Lower lobe of right lung (tissue), 2 donors: ENCODE measurements around the gene PROC. TPM values are rescaled to one million over a fixed set of nuclear protein-coding genes. Genes with fewer than 3 reads are reported as not detected.
"Not testable (repeated sequence)": the region's sequence is repeated elsewhere in the genome, so short reads cannot be mapped to it uniquely, and the experiment has no call there.

Experiments
- ATAC-seq, 2 donors: fragments of 200-7000 bp; cut with Tn5 transposase; one replicate each; pipeline ENCODE4 v1.9.1; 2020 to 2022; ENCODE audit warnings: mild to moderate bottlenecking in 2 of 2, moderate library complexity in 2 of 2
- DNase-seq: peaks from one replicate; pipeline ENCODE4 v3.0.0-alpha.2; 2020
- H3K27ac ChIP-seq: fragments of 200-600 bp; one replicate; pipeline ENCODE4 v1.8.0; 2022
- H3K27me3 ChIP-seq: fragments of 200-600 bp; one replicate; pipeline ENCODE4 v1.8.0; 2022; ENCODE audit warnings: low read depth
- H3K36me3 ChIP-seq: fragments of 200-600 bp; one replicate; pipeline ENCODE4 v1.8.0; 2022; ENCODE audit warnings: mild to moderate bottlenecking
- H3K4me1 ChIP-seq: fragments of 200-600 bp; one replicate; pipeline ENCODE4 v1.8.0; 2022
- H3K4me3 ChIP-seq: fragments of 200-600 bp; one replicate; pipeline ENCODE4 v1.8.0; 2022; ENCODE audit warnings: mild to moderate bottlenecking
- H3K9me3 ChIP-seq: fragments of 200-600 bp; one replicate; pipeline ENCODE4 v1.8.0; 2022
- intact Hi-C: fragments of 100-400 bp; cut with DNase I; formaldehyde crosslinking; loops from one replicate; pipeline ENCODE4 v1.11.0; 2022
- total RNA-seq: library from RNA; stranded (reverse); fragmentation: NEBNext Ultra II Directional; extraction: Animal tissue kit (Norgen Biotek cat#: 25700); gene quantifications from one replicate; pipeline ENCODE4 v1.2.1, GENCODE V29; 2021
- TF ChIP-seq, protein P1 (sequence below): fragments of 200-600 bp; IDR thresholded peaks from one replicate; pipeline ENCODE4 v1.8.0; 2022; ENCODE audit warnings: antibody characterized with exemption, mild to moderate bottlenecking
- donor health status: DM: no; HTN: yes; CAD: no; lungs with severe emphysema.

PROC gene
- total RNA-seq, 1 donor from 2014 or later, result not detected

DNA sequence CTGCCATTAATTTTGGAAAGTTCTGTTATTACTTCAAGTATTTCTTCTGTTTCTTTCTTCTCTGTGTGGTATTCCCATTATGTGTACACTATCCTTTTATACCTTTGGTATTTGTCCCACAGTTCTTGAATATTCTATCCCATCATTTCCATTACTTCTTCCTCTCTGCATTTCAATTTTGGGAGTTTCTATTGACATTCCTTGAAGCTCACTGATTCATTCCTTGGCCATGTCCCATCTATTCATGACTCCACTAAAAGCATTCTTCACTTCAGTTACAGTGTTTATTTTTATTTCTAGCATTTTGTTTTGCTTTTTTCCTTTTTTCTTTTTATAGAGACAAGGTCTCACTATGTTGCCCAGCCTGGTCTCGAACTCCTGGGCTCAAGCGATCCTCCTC, 30.3 kb downstream of the PROC start:
- ATAC-seq (no peak), DNase-seq (no peak)
- Histone ChIP-seq H3K27ac (no peak overlapping the region), H3K36me3 (no peaks in the 10 kb centered on the region), H3K27me3 (no peaks in the 10 kb centered on the region), H3K9me3 (peaks cover 4% of the 10 kb centered on the region), H3K4me3 (no peak overlapping the region), H3K4me1 (no peaks in the 10 kb centered on the region)
- intact Hi-C loops, result no loop called here
- TF ChIP-seq, protein P1, sequence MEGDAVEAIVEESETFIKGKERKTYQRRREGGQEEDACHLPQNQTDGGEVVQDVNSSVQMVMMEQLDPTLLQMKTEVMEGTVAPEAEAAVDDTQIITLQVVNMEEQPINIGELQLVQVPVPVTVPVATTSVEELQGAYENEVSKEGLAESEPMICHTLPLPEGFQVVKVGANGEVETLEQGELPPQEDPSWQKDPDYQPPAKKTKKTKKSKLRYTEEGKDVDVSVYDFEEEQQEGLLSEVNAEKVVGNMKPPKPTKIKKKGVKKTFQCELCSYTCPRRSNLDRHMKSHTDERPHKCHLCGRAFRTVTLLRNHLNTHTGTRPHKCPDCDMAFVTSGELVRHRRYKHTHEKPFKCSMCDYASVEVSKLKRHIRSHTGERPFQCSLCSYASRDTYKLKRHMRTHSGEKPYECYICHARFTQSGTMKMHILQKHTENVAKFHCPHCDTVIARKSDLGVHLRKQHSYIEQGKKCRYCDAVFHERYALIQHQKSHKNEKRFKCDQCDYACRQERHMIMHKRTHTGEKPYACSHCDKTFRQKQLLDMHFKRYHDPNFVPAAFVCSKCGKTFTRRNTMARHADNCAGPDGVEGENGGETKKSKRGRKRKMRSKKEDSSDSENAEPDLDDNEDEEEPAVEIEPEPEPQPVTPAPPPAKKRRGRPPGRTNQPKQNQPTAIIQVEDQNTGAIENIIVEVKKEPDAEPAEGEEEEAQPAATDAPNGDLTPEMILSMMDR, result no peak

DNA sequence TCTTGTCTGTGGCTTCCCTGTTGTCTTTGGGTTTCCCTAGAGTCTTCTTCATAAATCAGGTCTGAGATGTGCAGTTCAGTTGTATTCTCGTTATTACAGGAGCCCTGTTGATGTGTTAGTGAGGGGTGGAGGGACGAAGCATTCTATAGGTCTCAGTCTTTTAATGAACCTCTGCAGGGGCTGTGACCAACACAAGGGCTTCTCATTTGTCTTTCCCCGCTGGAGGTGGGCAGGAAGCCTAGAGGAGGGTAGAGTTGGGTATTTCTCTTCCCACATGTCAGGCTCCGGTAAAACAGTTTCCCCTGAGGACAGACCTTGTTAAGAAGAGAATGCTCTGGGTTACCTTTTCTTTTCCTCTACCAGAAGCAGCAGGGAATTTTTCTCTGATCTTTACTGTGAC, 31.2 kb downstream of the PROC start:
- no peaks in the 10 kb centered on the region for H3K4me1 ChIP-seq
- ATAC-seq, result no peak
- peaks cover 4% of the 10 kb centered on the region for H3K9me3 ChIP-seq
- no peaks in the 10 kb centered on the region for H3K36me3 ChIP-seq
- H3K27ac ChIP-seq, result no peak overlapping the region
- DNase-seq, result no peak
- TF ChIP-seq, protein P1, result no peak
- intact Hi-C loops, result no loop called here
- H3K4me3 ChIP-seq, result no peak overlapping the region
- H3K27me3 ChIP-seq, result no peaks in the 10 kb centered on the region

GRCh38 chr2:127449898-127450297, 31.7 kb downstream of the PROC start:
- no peak overlapping the region for H3K4me3 ChIP-seq
- no peak overlapping the region for H3K27ac ChIP-seq
- H3K9me3 ChIP-seq, result peaks cover 2% of the 10 kb centered on the region
- DNase-seq (no peak), ATAC-seq (no peak)
- TF ChIP-seq, protein P1, result no peak
- no peaks in the 10 kb centered on the region for H3K27me3 ChIP-seq
- intact Hi-C loops, result no loop called here
- no peaks in the 10 kb centered on the region for H3K4me1 ChIP-seq
- no peaks in the 10 kb centered on the region for H3K36me3 ChIP-seq

DNA sequence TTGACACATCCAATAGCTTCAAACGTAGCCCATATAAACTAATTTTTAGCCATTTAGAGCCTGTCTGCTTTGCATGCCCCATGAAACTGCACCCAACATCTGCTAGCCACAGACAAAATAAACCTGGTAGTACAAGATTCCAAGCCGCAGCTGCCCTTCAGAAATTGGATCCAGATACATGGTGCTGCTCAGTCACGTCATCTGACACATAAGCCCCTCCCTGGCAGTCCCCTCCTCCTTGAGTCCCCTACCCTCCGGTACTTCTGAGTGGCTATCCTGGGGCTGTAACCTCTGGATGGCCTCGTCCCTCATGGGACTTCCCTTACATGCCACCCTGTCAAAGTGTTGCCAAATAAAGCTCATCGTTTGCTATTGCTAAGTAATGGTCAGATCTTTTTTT, 33.8 kb downstream of the PROC start:
- no peak overlapping the region for H3K4me3 ChIP-seq
- intact Hi-C loops, result no loop called here
- no peaks in the 10 kb centered on the region for H3K4me1 ChIP-seq
- DNase-seq (no peak), ATAC-seq (no peak)
- no peaks in the 10 kb centered on the region for H3K27me3 ChIP-seq
- TF ChIP-seq, protein P1, result no peak
- H3K9me3 ChIP-seq, result no peaks in the 10 kb centered on the region
- H3K36me3 ChIP-seq, result peaks cover 3% of the 10 kb centered on the region
- H3K27ac ChIP-seq, result no peak overlapping the region

DNA sequence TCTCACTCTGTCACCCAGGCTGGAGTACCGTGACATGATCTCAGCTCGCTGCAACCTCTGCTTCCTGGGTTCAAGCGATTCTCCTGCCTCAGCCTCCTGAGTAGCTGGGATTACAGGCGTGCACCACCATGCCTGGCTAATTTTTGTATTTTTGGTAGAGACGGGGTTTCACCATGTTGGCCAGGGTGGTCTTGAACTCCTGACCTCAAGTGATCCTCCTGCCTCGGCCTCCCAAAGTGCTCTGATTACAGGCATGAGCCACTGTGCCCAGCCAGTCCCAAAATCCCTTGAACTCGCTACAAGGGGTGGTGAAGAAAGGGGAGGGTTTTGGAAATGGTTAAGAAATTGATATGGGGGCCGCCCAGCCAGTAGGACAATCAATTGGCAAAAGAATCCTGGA, 34.2 kb downstream of the PROC start:
- H3K4me3 ChIP-seq, H3K36me3 ChIP-seq, intact Hi-C loops, H3K27ac ChIP-seq, H3K27me3 ChIP-seq, ATAC-seq, H3K9me3 ChIP-seq, H3K4me1 ChIP-seq, DNase-seq: not testable (repeated sequence)

DNA sequence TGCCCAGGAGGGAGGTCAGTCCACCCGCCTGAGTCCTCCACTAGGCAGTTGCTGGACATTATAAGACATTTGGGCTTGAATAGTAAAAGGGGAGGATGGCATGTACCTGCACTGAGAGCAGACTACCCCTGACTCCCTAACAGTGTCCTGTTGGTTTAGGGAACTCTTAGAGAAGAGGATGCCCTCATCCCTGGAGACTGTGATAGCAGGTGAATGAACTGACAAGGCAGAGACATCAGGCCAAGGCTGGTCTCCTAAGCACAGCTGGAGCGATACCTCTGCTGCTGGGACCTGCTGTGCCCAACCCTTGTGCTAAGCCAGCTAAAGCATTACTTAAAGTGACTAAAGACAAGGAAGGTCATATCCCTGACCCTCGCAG, 34.8 kb downstream of the PROC start:
- ATAC-seq, result peak in 1 of 2 donors; percentile 11
- no peak overlapping the region for H3K4me3 ChIP-seq
- TF ChIP-seq, protein P1, result no peak
- no peaks in the 10 kb centered on the region for H3K4me1 ChIP-seq
- no peaks in the 10 kb centered on the region for H3K9me3 ChIP-seq
- no peaks in the 10 kb centered on the region for H3K27me3 ChIP-seq
- intact Hi-C loops, result no loop called here
- peaks cover 3% of the 10 kb centered on the region for H3K36me3 ChIP-seq
- no peak overlapping the region for H3K27ac ChIP-seq
- no peak for DNase-seq
